Measurements from ENCODE around the gene TDRD12.
"Not testable (repeated sequence)": the region's sequence is repeated elsewhere in the genome, so short reads cannot be mapped to it uniquely, and the experiment has no call there.

TDRD12 gene

GRCh38 chr19:32751066-32751465 lies 31.5 kb downstream of the TDRD12 start:
- no peak for TF ChIP-seq CTCF (IDR thresholded peaks at IDR 0.05)
- no peak for TF ChIP-seq ZFX (IDR thresholded peaks at IDR 0.05; ENCODE audit: borderline replicate concordance)
- H3K27ac ChIP-seq: no peak overlapping the region

- no peak overlapping the region for H3K27ac ChIP-seq
- no peak for TF ChIP-seq CTCF (IDR thresholded peaks at IDR 0.05)
- TF ChIP-seq ZFX (IDR thresholded peaks at IDR 0.05; ENCODE audit: borderline replicate concordance): no peak
These were observed 37.6 kb downstream of the TDRD12 start for GRCh38 chr19:32757189-32757588.

GRCh38 chr19:32765365-32765764 lies 45.8 kb downstream of the TDRD12 start:
- H3K27ac ChIP-seq: not testable (repeated sequence)

GRCh38 chr19:32767951-32768679 lies 48.5 kb downstream of the TDRD12 start:
- TF ChIP-seq ZFX (IDR thresholded peaks at IDR 0.05; ENCODE audit: borderline replicate concordance): no peak
- TF ChIP-seq CTCF (IDR thresholded peaks at IDR 0.05): no peak
- no peak overlapping the region for H3K27ac ChIP-seq

GRCh38 chr19:32771596-32771995 lies 52.0 kb downstream of the TDRD12 start:
- TF ChIP-seq ZFX (IDR thresholded peaks at IDR 0.05; ENCODE audit: borderline replicate concordance) (no peak), CTCF (IDR thresholded peaks at IDR 0.05) (no peak)
- H3K27ac ChIP-seq: no peak overlapping the region

GRCh38 chr19:32773126-32773525 lies 53.6 kb downstream of the TDRD12 start:
- TF ChIP-seq ZFX (IDR thresholded peaks at IDR 0.05; ENCODE audit: borderline replicate concordance) (no peak), CTCF (IDR thresholded peaks at IDR 0.05) (no peak)
- H3K27ac ChIP-seq: no peak overlapping the region

GRCh38 chr19:32779082-32779481 lies 59.5 kb downstream of the TDRD12 start:
- no peak overlapping the region for H3K27ac ChIP-seq
- no peak for TF ChIP-seq ZFX (IDR thresholded peaks at IDR 0.05; ENCODE audit: borderline replicate concordance)
- no peak for TF ChIP-seq CTCF (IDR thresholded peaks at IDR 0.05)

- no peak overlapping the region for H3K27ac ChIP-seq
- TF ChIP-seq CTCF (IDR thresholded peaks at IDR 0.05) (no peak), ZFX (IDR thresholded peaks at IDR 0.05; ENCODE audit: borderline replicate concordance) (no peak)
These were observed 61.7 kb downstream of the TDRD12 start for GRCh38 chr19:32781280-32781679.

- H3K27ac ChIP-seq: not testable (repeated sequence)
These were observed 62.5 kb downstream of the TDRD12 start for GRCh38 chr19:32782089-32782488.

- H3K27ac ChIP-seq: not testable (repeated sequence)
These were observed 67.7 kb downstream of the TDRD12 start for GRCh38 chr19:32787161-32787813.

GRCh38 chr19:32787895-32788294 lies 68.3 kb downstream of the TDRD12 start:
- not testable (repeated sequence) for H3K27ac ChIP-seq
